IMR-90 (cell line): ENCODE data around the gene MT1E. TPM values are rescaled to one million over a fixed set of nuclear protein-coding genes. Genes with fewer than 3 reads are reported as not detected.

Experiments used
- ATAC-seq: fragments of 200-7000 bp; cut with Tn5 transposase; 2 replicates; pipeline ENCODE4 v1.9.1; 2020; ENCODE audit warnings: low read depth, mild to moderate bottlenecking, moderate library complexity
- Bru-seq: library from RNA; stranded (reverse); fragments of 400-500 nt; gene quantifications from one replicate; lab custom pipeline; 2021; lab: Mats Ljungman, UMichigan
- BruChase-seq, 2 experiments: library from RNA; stranded (reverse); fragments of 400-500 nt; gene quantifications; one replicate each; lab custom pipeline; 2021; lab: Mats Ljungman, UMichigan
- BruUV-seq: library from RNA; stranded (reverse); fragments of 400-500 nt; replicated peaks from 2 replicates; lab custom pipeline; 2021; lab: Mats Ljungman, UMichigan
- CTCF ChIA-PET: fragments of 300-600 bp; formaldehyde crosslinking; extraction: SDS; loops from one replicate; lab custom pipeline; 2021; ENCODE audit warnings: antibody characterized with exemption; lab: Yijun Ruan, JAX
- POLR2A ChIA-PET: fragments of 300-600 bp; sonication (Branson Sonifier 250); formaldehyde crosslinking; loops from one replicate; lab custom pipeline; 2022; ENCODE audit warnings: antibody characterized with exemption; ENCODE audit not compliant: unreplicated experiment; lab: Charles Lee
- DNase-seq: peaks from one replicate; pipeline ENCODE4 v3.0.0; 2013
- H2AFZ ChIP-seq: replicated peaks from 2 replicates; pipeline ENCODE3; 2013; ENCODE audit warnings: low read length, mild to moderate bottlenecking; ENCODE audit not compliant: poor library complexity
- H2AK5ac ChIP-seq: 2 replicates; pipeline ENCODE4 v1.6.1; 2013; ENCODE audit warnings: low read depth, low read length, inconsistent platforms
- H2AK9ac ChIP-seq: replicated peaks from 2 replicates; pipeline ENCODE3; 2013; ENCODE audit warnings: mild to moderate bottlenecking, low read depth, low read length, moderate library complexity; ENCODE audit not compliant: poor library complexity
- H2BK120ac ChIP-seq: 2 replicates; pipeline ENCODE4 v1.6.1; 2013; ENCODE audit warnings: low read depth, low read length, inconsistent platforms
- H2BK15ac ChIP-seq: 3 replicates; pipeline ENCODE4 v1.6.1; 2013; ENCODE audit warnings: low read depth, low read length, inconsistent platforms
- H2BK20ac ChIP-seq: 2 replicates; pipeline ENCODE4 v1.6.1; 2013; ENCODE audit warnings: low read depth, mild to moderate bottlenecking, inconsistent platforms, low read length, moderate library complexity
- H2BK5ac ChIP-seq: 2 replicates; pipeline ENCODE4 v1.6.1; 2013; ENCODE audit warnings: mild to moderate bottlenecking, low read depth, low read length, inconsistent platforms; ENCODE audit not compliant: poor library complexity, severe bottlenecking
- H3K14ac ChIP-seq: replicated peaks from 2 replicates; pipeline ENCODE4 v1.6.1; 2013; ENCODE audit warnings: low read depth, low read length, inconsistent platforms
- H3K18ac ChIP-seq: 2 replicates; pipeline ENCODE4 v1.6.1; 2013; ENCODE audit warnings: low read depth, low read length, control low read depth
- H3K23ac ChIP-seq: 2 replicates; pipeline ENCODE4 v1.6.1; 2013; ENCODE audit warnings: low read depth, low read length, inconsistent platforms
- H3K27ac ChIP-seq: 2 replicates; pipeline ENCODE4 v1.5.1; 2013; ENCODE audit warnings: mild to moderate bottlenecking, control low read depth, low read length; ENCODE audit not compliant: insufficient read depth
- H3K27me3 ChIP-seq: 2 replicates; pipeline ENCODE4 v1.6.1; 2013; ENCODE audit warnings: low read length; ENCODE audit not compliant: control insufficient read depth, insufficient read depth
- H3K36me3 ChIP-seq: 2 replicates; pipeline ENCODE4 v1.6.1; 2013; ENCODE audit warnings: low read length, mixed read lengths; ENCODE audit not compliant: control insufficient read depth, insufficient read depth
- H3K4ac ChIP-seq: 2 replicates; pipeline ENCODE4 v1.6.1; 2013; ENCODE audit warnings: low read depth, low read length, inconsistent platforms
- H3K4me1 ChIP-seq: 2 replicates; pipeline ENCODE4 v1.6.1; 2013; ENCODE audit warnings: low read length, mixed read lengths; ENCODE audit not compliant: control insufficient read depth, insufficient read depth
- H3K4me2 ChIP-seq: 2 replicates; pipeline ENCODE4 v1.6.1; 2013; ENCODE audit warnings: low read depth, mild to moderate bottlenecking, control low read depth, low read length, moderate library complexity
- H3K4me3 ChIP-seq: 2 replicates; pipeline ENCODE4 v1.5.1; 2013; ENCODE audit warnings: low read depth, mild to moderate bottlenecking, control low read depth, low read length, moderate library complexity; ENCODE audit not compliant: insufficient read depth
- H3K56ac ChIP-seq: 2 replicates; pipeline ENCODE4 v1.6.1; 2013; ENCODE audit warnings: low read length, inconsistent platforms; ENCODE audit not compliant: insufficient read depth; ENCODE audit errors: extremely low read depth
- H3K79me1 ChIP-seq, 2 experiments: 2 replicates each; pipeline ENCODE4 v1.6.1; 2013; ENCODE audit warnings: low read length in 2 of 2, inconsistent platforms in 1 of 2, low read depth in 1 of 2
- H3K9ac ChIP-seq: 2 replicates; pipeline ENCODE4 v1.6.1; 2013; ENCODE audit warnings: low read depth, low read length, control low read depth
- H3K9me1 ChIP-seq: 2 replicates; pipeline ENCODE4 v1.6.1; 2013; ENCODE audit warnings: low read length, inconsistent platforms; ENCODE audit not compliant: insufficient read depth
- H3K9me3 ChIP-seq: 2 replicates; pipeline ENCODE4 v1.6.1; 2013; ENCODE audit warnings: low read length; ENCODE audit not compliant: control insufficient read depth, insufficient read depth
- H4K20me1 ChIP-seq: 2 replicates; pipeline ENCODE4 v1.6.1; 2013; ENCODE audit warnings: low read length, inconsistent platforms; ENCODE audit not compliant: insufficient read depth
- H4K5ac ChIP-seq: 2 replicates; pipeline ENCODE4 v1.6.1; 2013; ENCODE audit warnings: mild to moderate bottlenecking, low read depth, low read length, control low read depth
- H4K8ac ChIP-seq, 2 experiments: 2 replicates each; pipeline ENCODE4 v1.6.1; 2013; ENCODE audit warnings: low read depth in 2 of 2, low read length in 2 of 2, control low read depth in 1 of 2, inconsistent platforms in 1 of 2
- H4K91ac ChIP-seq: 2 replicates; pipeline ENCODE4 v1.6.1; 2013; ENCODE audit warnings: low read depth, low read length, inconsistent platforms; ENCODE audit not compliant: insufficient read depth
- POLR2A ChIP-seq: IDR thresholded peaks from 2 replicates; pipeline ENCODE4 v1.6.1; 2012; ENCODE audit warnings: mild to moderate bottlenecking, low read depth, low read length
- SMC3 ChIP-seq: fragments of 150-350 bp; IDR thresholded peaks from 2 replicates; pipeline ENCODE4 v1.6.1; 2016; ENCODE audit warnings: low read depth, mild to moderate bottlenecking, antibody characterized with exemption, low read length, moderate library complexity
- WGBS, 2 experiments: methylation state at CpG; one replicate each; pipeline versions ENCODE4 v1.1.5 to v1.1.7; 2013; ENCODE audit warnings: missing lambda C conversion rate in 2 of 2; ENCODE audit not compliant: insufficient read length in 1 of 2; ENCODE audit errors: extremely low coverage in 2 of 2; 5-methylcytosine and 5-hydroxymethylcytosine counted together
- dilution Hi-C: fragments of 300-500 bp; cut with HindIII; formaldehyde crosslinking; loops from one replicate; pipeline ENCODE4 v1.14.3; 2018; ENCODE audit warnings: low sequenced_read_pairs; ENCODE audit not compliant: unreplicated experiment
- in situ Hi-C: fragments of 300-500 bp; cut with MboI; formaldehyde crosslinking; loops from 3 replicates; pipeline ENCODE4 v1.14.3; 2019; ENCODE audit warnings: low sequenced_read_pairs, inconsistent platforms, mixed read lengths
- intact Hi-C: fragments of 100-400 bp; cut with micrococcal nuclease; formaldehyde crosslinking; loops from 2 replicates; pipeline ENCODE4 v1.10.0; 2022
- long read RNA-seq: library from polyadenylated mRNA; unstranded; transcript quantifications from one replicate; pipeline ENCODE4 v2.0.0, GENCODE V29; 2021; ENCODE audit not compliant: unreplicated experiment
- polyA plus RNA-seq, 3 experiments: library from polyadenylated mRNA; depleted of rRNA; stranded (reverse); fragments of >200 nt; gene quantifications; 2 replicates each; pipeline ENCODE4 v1.2.3, GENCODE V29; 2012; ENCODE audit warnings: low replicate concordance in 1 of 3
- total RNA-seq: library from RNA; depleted of rRNA; stranded (reverse); fragments of >200 nt; gene quantifications from 2 replicates; pipeline ENCODE4 v1.2.3, GENCODE V29; 2012; rRNA removed

The MT1E gene
- total RNA-seq (137 and 166 TPM in 2 replicates), polyA plus RNA-seq (2012; rRNA removed) (733 and 821 TPM in 2 replicates), Bru-seq, nascent RNA (percentile 69 among the genes with signal in this experiment), BruChase-seq, experiment 1, labeled RNA remaining after a 6-hour chase (percentile 42 among the genes with signal in this experiment), BruChase-seq, experiment 2, labeled RNA remaining after a 2-hour chase (percentile 42 among the genes with signal in this experiment)
- 236 and 418 TPM in 2 replicates for polyA plus RNA-seq (2012; cell fraction: cytosol; rRNA removed)
- polyA plus RNA-seq (2012; cell fraction: nucleus; rRNA removed; ENCODE audit: low replicate concordance) = 56.6 and 97.9 TPM in 2 replicates
- long read RNA-seq, transcript MT1E-201 (3 exons, 704 nt) = major isoform, 7 of 8 reads
- long read RNA-seq, partial matches to known transcripts = 1 of 8 reads
- long read RNA-seq, other reads (novel, unspliced or antisense) = 0 of 8 reads

GRCh38 chr16:56625140-56625942, at the start of gene MT1E:
Gene MT1E, plus strand, starts transcription at chr16:56625781. Its CDS starts 71 bp downstream, at chr16:56625852.
- H2BK15ac ChIP-seq = peak within 1 kb of the TSS; percentile 95
- H3K4me1 ChIP-seq = peaks cover 17% of the 10 kb centered on the region
- no peaks in the 10 kb centered on the region for H3K27me3 ChIP-seq
- peak within 1 kb of the TSS; percentile 98 for H4K5ac ChIP-seq
- H3K14ac ChIP-seq = peak within 1 kb of the TSS; percentile 96
- H3K27ac ChIP-seq = peak within 1 kb of the TSS; percentile 85
- peak within 1 kb of the TSS; percentile 97 for H3K4ac ChIP-seq
- in situ Hi-C loops (no loop called here), dilution Hi-C loops (no loop called here), intact Hi-C loops (loop anchor here (5.0 kb wide), 1 partner anchor 57 kb away; the partner anchor contains the start of gene MT1X)
- POLR2A ChIA-PET = interaction anchor here (0.6 to 3.8 kb wide), 3 partner anchors 8 to 408 kb away, joined by 3 to 37 read pairs (median 12); partner anchors contain the start of gene MT2A
- H3K79me1 ChIP-seq = peaks cover 3 to 13% of the 10 kb centered on the region in 2 experiments; a peak in 3 of 4 replicates
- ATAC-seq = peak; percentile 91
- peak within 1 kb of the TSS; percentile 79 for H2BK20ac ChIP-seq
- H2AK5ac ChIP-seq = peak within 1 kb of the TSS; percentile 100
- H3K4me2 ChIP-seq = peak within 1 kb of the TSS; percentile 96
- peak; percentile 95 for TF ChIP-seq POLR2A
- no peak for TF ChIP-seq SMC3
- peaks cover 4% of the 10 kb centered on the region; the same call in 1 of the 2 replicates for H3K9me1 ChIP-seq
- peak within 1 kb of the TSS; percentile 98 for H2AFZ ChIP-seq
- no peaks in the 10 kb centered on the region for H3K9me3 ChIP-seq
- peak within 1 kb of the TSS; percentile 51 for H3K4me3 ChIP-seq
- H4K8ac ChIP-seq = peak within 1 kb of the TSS; percentile 97 to 98
- peak; percentile 76 for DNase-seq
- peak within 1 kb of the TSS; percentile 96 for H3K23ac ChIP-seq
- peak within 1 kb of the TSS; percentile 97 for H2AK9ac ChIP-seq
- WGBS, 2 experiments = 13% methylated on average over 30 of the region's 62 CpGs; no CpG with 5 or more reads in 1 of the 2 experiments
- CTCF ChIA-PET = interaction anchor here (1.5 kb wide), 1 partner anchor 14 kb away, joined by 3 read pairs; no protein-coding TSS in a partner anchor
- peak within 1 kb of the TSS; percentile 91 for H3K18ac ChIP-seq
- no peaks in the 10 kb centered on the region for H3K36me3 ChIP-seq
- BruUV-seq = no TSS peak
- peak within 1 kb of the TSS; percentile 88 for H3K56ac ChIP-seq
- H3K9ac ChIP-seq = peak within 1 kb of the TSS; percentile 84
- peak within 1 kb of the TSS; percentile 92 for H2BK120ac ChIP-seq
- H4K20me1 ChIP-seq = no peaks in the 10 kb centered on the region
- peak within 1 kb of the TSS; percentile 96 for H4K91ac ChIP-seq
- H2BK5ac ChIP-seq = peak within 1 kb of the TSS; percentile 92
